Measurements from ENCODE around the gene MINDY4B. TPM values are rescaled to one million over a fixed set of nuclear protein-coding genes. Genes with fewer than 3 reads are reported as not detected.

The MINDY4B gene
- total RNA-seq, 6 experiments from 2014 or later: not detected

- DNase-seq: no peak
- no peaks in the 10 kb centered on the region for H3K4me1 Mint-ChIP-seq (ENCODE audit: low read depth)
- H3K4me3 Mint-ChIP-seq: no peak overlapping the region
- no peaks in the 10 kb centered on the region for H3K9me3 Mint-ChIP-seq
- H3K27me3 Mint-ChIP-seq (ENCODE audit: insufficient read depth): peaks cover 26% of the 10 kb centered on the region
- H3K27ac Mint-ChIP-seq: no peak overlapping the region
- TF ChIP-seq, protein P1, sequence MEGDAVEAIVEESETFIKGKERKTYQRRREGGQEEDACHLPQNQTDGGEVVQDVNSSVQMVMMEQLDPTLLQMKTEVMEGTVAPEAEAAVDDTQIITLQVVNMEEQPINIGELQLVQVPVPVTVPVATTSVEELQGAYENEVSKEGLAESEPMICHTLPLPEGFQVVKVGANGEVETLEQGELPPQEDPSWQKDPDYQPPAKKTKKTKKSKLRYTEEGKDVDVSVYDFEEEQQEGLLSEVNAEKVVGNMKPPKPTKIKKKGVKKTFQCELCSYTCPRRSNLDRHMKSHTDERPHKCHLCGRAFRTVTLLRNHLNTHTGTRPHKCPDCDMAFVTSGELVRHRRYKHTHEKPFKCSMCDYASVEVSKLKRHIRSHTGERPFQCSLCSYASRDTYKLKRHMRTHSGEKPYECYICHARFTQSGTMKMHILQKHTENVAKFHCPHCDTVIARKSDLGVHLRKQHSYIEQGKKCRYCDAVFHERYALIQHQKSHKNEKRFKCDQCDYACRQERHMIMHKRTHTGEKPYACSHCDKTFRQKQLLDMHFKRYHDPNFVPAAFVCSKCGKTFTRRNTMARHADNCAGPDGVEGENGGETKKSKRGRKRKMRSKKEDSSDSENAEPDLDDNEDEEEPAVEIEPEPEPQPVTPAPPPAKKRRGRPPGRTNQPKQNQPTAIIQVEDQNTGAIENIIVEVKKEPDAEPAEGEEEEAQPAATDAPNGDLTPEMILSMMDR (IDR thresholded peaks at IDR 0.05): no peak
- no peaks in the 10 kb centered on the region for H3K36me3 Mint-ChIP-seq (ENCODE audit: low read depth)
Observed at GRCh38 chr3:150933473-150933995, 28.3 kb upstream of the MINDY4B start.

DNA sequence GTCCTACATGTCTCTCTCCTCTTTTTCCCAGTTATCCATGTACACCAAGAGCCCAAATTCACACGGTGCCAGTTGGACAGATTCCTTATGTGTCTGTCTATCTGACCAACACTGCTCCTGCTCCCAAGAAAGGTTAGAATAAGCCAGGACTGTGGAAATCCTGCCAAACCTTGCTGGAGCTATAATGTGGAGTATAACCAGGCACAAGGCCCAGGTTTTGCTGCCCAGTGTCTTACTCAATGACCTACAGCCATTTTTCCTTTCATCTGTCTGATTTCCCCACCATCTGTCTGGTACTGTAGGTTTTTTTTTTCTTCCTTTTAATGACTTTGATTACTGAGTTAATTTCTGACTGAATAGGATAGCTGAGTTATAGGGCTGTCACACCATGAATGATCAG is 26.5 kb upstream of the MINDY4B start:
- no peak for DNase-seq
- Mint-ChIP-seq H3K27me3 (ENCODE audit: insufficient read depth) (peaks cover 23% of the 10 kb centered on the region), H3K9me3 (no peaks in the 10 kb centered on the region), H3K36me3 (ENCODE audit: low read depth) (no peaks in the 10 kb centered on the region), H3K27ac (no peak overlapping the region), H3K4me1 (ENCODE audit: low read depth) (no peaks in the 10 kb centered on the region), H3K4me3 (no peak overlapping the region)
- TF ChIP-seq, protein P1 (IDR thresholded peaks at IDR 0.05): no peak

- TF ChIP-seq, protein P1 (IDR thresholded peaks at IDR 0.05): no peak
- no peaks in the 10 kb centered on the region for H3K36me3 Mint-ChIP-seq (ENCODE audit: low read depth)
- H3K27ac Mint-ChIP-seq: no peak overlapping the region
- no peak for DNase-seq
- no peaks in the 10 kb centered on the region for H3K4me1 Mint-ChIP-seq (ENCODE audit: low read depth)
- H3K4me3 Mint-ChIP-seq: no peak overlapping the region
- no peaks in the 10 kb centered on the region for H3K9me3 Mint-ChIP-seq
- H3K27me3 Mint-ChIP-seq (ENCODE audit: insufficient read depth): peaks cover 21% of the 10 kb centered on the region
Observed at GRCh38 chr3:150930839-150931238, 25.6 kb upstream of the MINDY4B start.

GRCh38 chr3:150928234-150928633 is 23.0 kb upstream of the MINDY4B start:
- TF ChIP-seq, protein P1 (IDR thresholded peaks at IDR 0.05): no peak
- H3K36me3 Mint-ChIP-seq (ENCODE audit: low read depth): no peaks in the 10 kb centered on the region
- DNase-seq: no peak
- no peaks in the 10 kb centered on the region for H3K4me1 Mint-ChIP-seq (ENCODE audit: low read depth)
- no peak overlapping the region for H3K27ac Mint-ChIP-seq
- peaks cover 26% of the 10 kb centered on the region for H3K27me3 Mint-ChIP-seq (ENCODE audit: insufficient read depth)
- H3K9me3 Mint-ChIP-seq: no peaks in the 10 kb centered on the region
- H3K4me3 Mint-ChIP-seq: no peak overlapping the region

DNA sequence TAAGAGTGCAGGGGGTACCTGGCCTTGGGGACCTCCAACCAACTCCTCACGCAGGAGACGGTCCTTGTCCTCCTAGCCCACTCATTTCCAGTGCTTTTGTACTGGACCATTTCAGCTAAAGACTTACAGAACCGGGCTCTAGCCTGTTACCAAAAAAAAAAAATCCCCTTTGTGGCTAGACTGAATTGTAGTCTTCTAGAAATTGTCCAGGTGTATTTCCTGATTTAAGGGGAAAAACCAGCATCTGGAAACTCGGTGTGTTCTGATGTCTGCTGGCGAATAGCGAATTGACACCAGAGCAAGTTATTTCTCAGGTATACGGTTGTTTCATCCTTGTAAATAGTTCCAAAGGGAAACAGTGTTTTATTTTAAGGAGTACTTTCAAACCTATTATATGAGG is 21.1 kb upstream of the MINDY4B start:
- H3K27ac Mint-ChIP-seq: no peak overlapping the region
- TF ChIP-seq, protein P1 (IDR thresholded peaks at IDR 0.05): no peak
- H3K9me3 Mint-ChIP-seq: no peaks in the 10 kb centered on the region
- H3K4me1 Mint-ChIP-seq (ENCODE audit: low read depth): no peaks in the 10 kb centered on the region
- H3K36me3 Mint-ChIP-seq (ENCODE audit: low read depth): no peaks in the 10 kb centered on the region
- no peak for DNase-seq
- H3K4me3 Mint-ChIP-seq: no peak overlapping the region
- H3K27me3 Mint-ChIP-seq (ENCODE audit: insufficient read depth): peaks cover 27% of the 10 kb centered on the region

DNA sequence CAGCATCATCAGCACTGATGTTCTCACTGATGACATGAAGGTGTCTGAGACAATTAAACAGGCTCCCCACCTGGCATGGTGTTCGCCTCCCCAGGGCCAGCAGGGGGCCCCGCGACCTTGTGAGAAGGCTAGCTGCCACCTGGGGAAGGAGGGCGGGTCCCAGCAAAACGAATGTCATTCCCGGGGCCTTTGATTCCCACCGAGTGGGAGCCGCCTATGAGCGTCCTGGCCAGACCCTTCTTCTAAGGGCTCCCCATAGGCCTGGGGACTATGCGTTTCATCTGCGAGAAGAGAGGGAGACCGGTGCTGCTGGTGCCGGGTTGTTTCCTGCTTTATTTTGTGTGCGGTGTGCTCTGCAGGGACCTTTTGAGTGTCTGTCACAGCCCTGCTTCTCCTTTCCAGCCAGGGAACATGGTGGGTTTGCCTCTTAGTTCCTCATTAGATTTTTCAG is 20.5 kb upstream of the MINDY4B start:
- Mint-ChIP-seq H3K36me3 (ENCODE audit: low read depth) (no peaks in the 10 kb centered on the region), H3K9me3 (no peaks in the 10 kb centered on the region), H3K27me3 (ENCODE audit: insufficient read depth) (peaks cover 26% of the 10 kb centered on the region), H3K4me1 (ENCODE audit: low read depth) (no peaks in the 10 kb centered on the region), H3K4me3 (no peak overlapping the region), H3K27ac (no peak overlapping the region)
- TF ChIP-seq, protein P1 (IDR thresholded peaks at IDR 0.05): peak; percentile 74
- no peak for DNase-seq

All from HFFc6 (cell line).